ENCODE data around the gene EBF3.

DNA sequence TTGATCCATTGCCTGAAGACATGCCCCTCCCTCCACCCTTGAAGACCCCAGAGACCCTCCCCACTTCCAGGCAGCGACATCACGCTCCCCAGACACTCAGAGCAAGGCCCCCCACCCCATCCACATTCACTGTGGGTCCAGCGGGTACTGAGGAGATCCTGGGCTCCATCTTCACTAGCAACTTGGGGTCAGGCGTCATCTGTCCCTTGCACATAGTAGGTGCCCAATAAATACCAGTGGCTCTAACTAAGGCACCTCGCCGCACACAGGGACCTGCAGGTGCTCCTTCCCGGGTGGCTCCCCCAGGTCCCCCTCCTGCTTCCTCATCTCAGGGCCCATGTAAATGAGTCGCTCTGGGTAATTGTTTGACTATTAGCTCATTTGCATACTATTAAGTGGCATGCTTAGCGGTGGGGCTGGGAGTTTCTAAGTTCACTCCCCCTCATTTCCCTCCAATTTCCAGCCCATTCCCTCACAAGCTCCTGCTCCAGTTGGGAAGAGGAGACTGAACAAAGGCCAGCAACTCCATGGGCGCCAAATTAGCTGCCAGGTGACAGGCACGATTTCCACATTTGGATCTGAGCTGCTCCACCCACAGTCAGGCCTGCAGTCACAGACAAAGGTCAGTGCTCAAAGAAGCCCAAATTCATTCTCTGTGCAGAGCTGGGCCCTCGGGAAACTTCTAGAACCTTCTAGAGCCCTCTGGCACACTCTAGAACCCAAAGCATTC lies 29.7 kb downstream of the EBF3 start:
- TF ChIP-seq, protein P1, sequence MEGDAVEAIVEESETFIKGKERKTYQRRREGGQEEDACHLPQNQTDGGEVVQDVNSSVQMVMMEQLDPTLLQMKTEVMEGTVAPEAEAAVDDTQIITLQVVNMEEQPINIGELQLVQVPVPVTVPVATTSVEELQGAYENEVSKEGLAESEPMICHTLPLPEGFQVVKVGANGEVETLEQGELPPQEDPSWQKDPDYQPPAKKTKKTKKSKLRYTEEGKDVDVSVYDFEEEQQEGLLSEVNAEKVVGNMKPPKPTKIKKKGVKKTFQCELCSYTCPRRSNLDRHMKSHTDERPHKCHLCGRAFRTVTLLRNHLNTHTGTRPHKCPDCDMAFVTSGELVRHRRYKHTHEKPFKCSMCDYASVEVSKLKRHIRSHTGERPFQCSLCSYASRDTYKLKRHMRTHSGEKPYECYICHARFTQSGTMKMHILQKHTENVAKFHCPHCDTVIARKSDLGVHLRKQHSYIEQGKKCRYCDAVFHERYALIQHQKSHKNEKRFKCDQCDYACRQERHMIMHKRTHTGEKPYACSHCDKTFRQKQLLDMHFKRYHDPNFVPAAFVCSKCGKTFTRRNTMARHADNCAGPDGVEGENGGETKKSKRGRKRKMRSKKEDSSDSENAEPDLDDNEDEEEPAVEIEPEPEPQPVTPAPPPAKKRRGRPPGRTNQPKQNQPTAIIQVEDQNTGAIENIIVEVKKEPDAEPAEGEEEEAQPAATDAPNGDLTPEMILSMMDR (IDR thresholded peaks at IDR 0.05): no peak
- TF ChIP-seq EZH2 (IDR thresholded peaks at IDR 0.05): no peak
